Stimulated activated CD8-positive, alpha-beta memory T cell treated with anti-CD3 and anti-CD28 coated beads, Interleukin-7, amount 100 ng/mL, for 4 hours (primary cell): ENCODE measurements around the gene LAT.
"Not testable (repeated sequence)": the region's sequence is repeated elsewhere in the genome, so short reads cannot be mapped to it uniquely, and the experiment has no call there.

Source experiments
- DNase-seq, 2 donors: peaks; one replicate each; pipeline ENCODE4 v3.0.0-alpha.2; 2020; ENCODE audit warnings: low read depth in 2 of 2

LAT gene

GRCh38 chr16:28977703-28978662, 6.9 kb upstream of the LAT start:
- DNase-seq = no peak

- DNase-seq = not testable (repeated sequence)
Observed at GRCh38 chr16:28980330-28980729, 4.5 kb upstream of the LAT start.

GRCh38 chr16:28980929-28981328, 3.9 kb upstream of the LAT start:
- DNase-seq = no peak

- no peak for DNase-seq
Observed at GRCh38 chr16:28981517-28981916, 3.3 kb upstream of the LAT start.

GRCh38 chr16:28982418-28982817, 2.4 kb upstream of the LAT start:
- no peak for DNase-seq

GRCh38 chr16:28982949-28983348, 1.9 kb upstream of the LAT start:
- DNase-seq = no peak

- DNase-seq = no peak
Observed at GRCh38 chr16:28983644-28984043, 1.2 kb upstream of the LAT start.

- DNase-seq = no peak
Observed at GRCh38 chr16:28984091-28984490, 761 bp upstream of the LAT start.

- no peak for DNase-seq
Observed at GRCh38 chr16:28985211-28986041, 574 bp downstream of the LAT start.

GRCh38 chr16:28986046-28986445, 1.2 kb downstream of the LAT start:
- DNase-seq = no peak

- DNase-seq = no peak
Observed at GRCh38 chr16:28986492-28986891, 1.6 kb downstream of the LAT start.

GRCh38 chr16:28987170-28987853, 2.5 kb downstream of the LAT start:
- no peak for DNase-seq

GRCh38 chr16:28989363-28989762, 4.5 kb downstream of the LAT start:
- no peak for DNase-seq

GRCh38 chr16:28990375-28991040, 5.7 kb downstream of the LAT start:
- DNase-seq = peak; percentile 56 to 59

GRCh38 chr16:28991687-28992086, 6.8 kb downstream of the LAT start:
- no peak for DNase-seq

- no peak for DNase-seq
Observed at GRCh38 chr16:28992496-28992895, 7.6 kb downstream of the LAT start.

- no peak for DNase-seq
Observed at GRCh38 chr16:28998837-28999236, 14.0 kb downstream of the LAT start.

- DNase-seq = no peak
Observed at GRCh38 chr16:28999577-28999976, 14.7 kb downstream of the LAT start.

GRCh38 chr16:29000019-29000418, 15.2 kb downstream of the LAT start:
- no peak for DNase-seq

GRCh38 chr16:29004496-29005139, 19.8 kb downstream of the LAT start:
- DNase-seq = not testable (repeated sequence)
